Measurements from ENCODE around the gene KY. TPM values are rescaled to one million over a fixed set of nuclear protein-coding genes. Genes with fewer than 3 reads are reported as not detected.

KY gene
- total RNA-seq, 1 experiment from 2014 or later, result not detected

DNA sequence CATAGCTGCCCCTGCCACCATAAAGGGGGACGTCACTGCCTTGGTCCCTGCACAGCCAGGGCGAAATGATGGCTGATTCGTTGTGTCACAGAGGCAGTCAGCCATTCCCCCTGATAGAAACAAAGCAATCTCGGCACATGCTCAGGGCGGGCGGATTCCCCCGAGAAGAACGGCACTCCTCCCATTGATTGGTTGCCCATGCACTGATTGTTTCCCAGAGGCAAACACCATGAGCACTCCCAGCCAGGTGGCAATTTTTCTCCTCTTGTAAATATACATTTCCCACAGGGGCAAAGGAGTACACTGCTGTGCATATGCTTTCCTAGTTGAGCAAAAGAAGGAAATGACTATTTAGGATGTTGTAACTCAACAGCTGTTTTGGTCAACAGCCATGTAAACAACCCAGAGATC lies 56.5 kb downstream of the KY start:
- Histone ChIP-seq H3K4me3 (ENCODE audit: low read depth in 2 of 2, low read length in 2 of 2) (no peak overlapping the region), H3K27me3 (ENCODE audit: control insufficient read depth, insufficient read depth, low read length) (peaks cover 5% of the 10 kb centered on the region; the same call in 1 of the 2 replicates), H3K36me3 (ENCODE audit: control insufficient read depth, insufficient read depth, low read length) (no peaks in the 10 kb centered on the region), H3K9me3 (ENCODE audit: control insufficient read depth, insufficient read depth, low read depth, low read length) (no peaks in the 10 kb centered on the region), H3K4me1 (ENCODE audit: control insufficient read depth, insufficient read depth, low read length) (no peaks in the 10 kb centered on the region), H3K27ac (ENCODE audit: low read length) (no peak overlapping the region)
- ATAC-seq, result no peak
- ChIA-PET POLR2A (no interaction called here), CTCF (no interaction called here)
- in situ Hi-C loops (cut with HindIII; ENCODE audit: low pct_unique_long_range_greater_than_20kb, low sequenced_read_pairs) (no loop called here), intact Hi-C loops (cut with micrococcal nuclease; ENCODE audit: unreplicated experiment) (no loop called here)
- BruUV-seq (replicated peaks), result no TSS peak
- TF ChIP-seq, protein P1, sequence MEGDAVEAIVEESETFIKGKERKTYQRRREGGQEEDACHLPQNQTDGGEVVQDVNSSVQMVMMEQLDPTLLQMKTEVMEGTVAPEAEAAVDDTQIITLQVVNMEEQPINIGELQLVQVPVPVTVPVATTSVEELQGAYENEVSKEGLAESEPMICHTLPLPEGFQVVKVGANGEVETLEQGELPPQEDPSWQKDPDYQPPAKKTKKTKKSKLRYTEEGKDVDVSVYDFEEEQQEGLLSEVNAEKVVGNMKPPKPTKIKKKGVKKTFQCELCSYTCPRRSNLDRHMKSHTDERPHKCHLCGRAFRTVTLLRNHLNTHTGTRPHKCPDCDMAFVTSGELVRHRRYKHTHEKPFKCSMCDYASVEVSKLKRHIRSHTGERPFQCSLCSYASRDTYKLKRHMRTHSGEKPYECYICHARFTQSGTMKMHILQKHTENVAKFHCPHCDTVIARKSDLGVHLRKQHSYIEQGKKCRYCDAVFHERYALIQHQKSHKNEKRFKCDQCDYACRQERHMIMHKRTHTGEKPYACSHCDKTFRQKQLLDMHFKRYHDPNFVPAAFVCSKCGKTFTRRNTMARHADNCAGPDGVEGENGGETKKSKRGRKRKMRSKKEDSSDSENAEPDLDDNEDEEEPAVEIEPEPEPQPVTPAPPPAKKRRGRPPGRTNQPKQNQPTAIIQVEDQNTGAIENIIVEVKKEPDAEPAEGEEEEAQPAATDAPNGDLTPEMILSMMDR (IDR thresholded peaks at IDR 0.05), result no peak
- no peak for DNase-seq (ENCODE audit: low read depth, low spot score)

DNA sequence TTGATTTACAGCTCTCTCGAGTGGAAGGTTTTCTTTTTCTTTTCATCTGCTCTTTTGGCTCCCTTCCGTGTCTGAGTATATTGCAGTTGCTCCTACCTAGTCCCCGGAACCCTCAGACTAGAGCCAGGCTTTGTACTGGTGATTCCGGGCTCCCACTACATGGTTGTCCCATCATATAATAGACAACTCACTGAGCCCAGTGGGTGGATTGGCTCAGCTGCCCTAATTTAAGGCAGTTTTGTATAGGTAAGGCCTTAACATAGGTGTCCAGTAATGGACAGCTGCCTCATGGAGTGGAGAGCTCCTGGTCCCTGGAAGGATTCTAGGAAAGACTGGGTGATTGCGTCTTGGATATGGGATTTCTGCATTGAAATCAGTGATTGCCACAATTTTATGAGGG lies 58.0 kb downstream of the KY start:
- no peaks in the 10 kb centered on the region for H3K36me3 ChIP-seq (ENCODE audit: control insufficient read depth, insufficient read depth, low read length)
- H3K9me3 ChIP-seq (ENCODE audit: control insufficient read depth, insufficient read depth, low read depth, low read length), result no peaks in the 10 kb centered on the region
- 0 out of 2 replicates have a peak, but pooled peaks cover 2% of the 10 kb centered on the region for H3K27me3 ChIP-seq (ENCODE audit: control insufficient read depth, insufficient read depth, low read length)
- in situ Hi-C loops (cut with HindIII; ENCODE audit: low pct_unique_long_range_greater_than_20kb, low sequenced_read_pairs), result no loop called here
- CTCF ChIA-PET, result no interaction called here
- H3K27ac ChIP-seq (ENCODE audit: low read length), result no peak overlapping the region
- POLR2A ChIA-PET, result no interaction called here
- intact Hi-C loops (cut with micrococcal nuclease; ENCODE audit: unreplicated experiment), result no loop called here
- no TSS peak for BruUV-seq (replicated peaks)
- H3K4me3 ChIP-seq (ENCODE audit: low read depth in 2 of 2, low read length in 2 of 2), result no peak overlapping the region
- no peaks in the 10 kb centered on the region for H3K4me1 ChIP-seq (ENCODE audit: control insufficient read depth, insufficient read depth, low read length)
- TF ChIP-seq TCF7L2 (IDR thresholded peaks at IDR 0.05; ENCODE audit: low read depth, low read length) (no peak), POLR2AphosphoS5 (IDR thresholded peaks at IDR 0.05; ENCODE audit: low read depth, low read length) (no peak), SIN3A (IDR thresholded peaks at IDR 0.05; ENCODE audit: borderline replicate concordance, insufficient read depth, low read depth, low read length) (no peak)
- TF ChIP-seq, protein P2, sequence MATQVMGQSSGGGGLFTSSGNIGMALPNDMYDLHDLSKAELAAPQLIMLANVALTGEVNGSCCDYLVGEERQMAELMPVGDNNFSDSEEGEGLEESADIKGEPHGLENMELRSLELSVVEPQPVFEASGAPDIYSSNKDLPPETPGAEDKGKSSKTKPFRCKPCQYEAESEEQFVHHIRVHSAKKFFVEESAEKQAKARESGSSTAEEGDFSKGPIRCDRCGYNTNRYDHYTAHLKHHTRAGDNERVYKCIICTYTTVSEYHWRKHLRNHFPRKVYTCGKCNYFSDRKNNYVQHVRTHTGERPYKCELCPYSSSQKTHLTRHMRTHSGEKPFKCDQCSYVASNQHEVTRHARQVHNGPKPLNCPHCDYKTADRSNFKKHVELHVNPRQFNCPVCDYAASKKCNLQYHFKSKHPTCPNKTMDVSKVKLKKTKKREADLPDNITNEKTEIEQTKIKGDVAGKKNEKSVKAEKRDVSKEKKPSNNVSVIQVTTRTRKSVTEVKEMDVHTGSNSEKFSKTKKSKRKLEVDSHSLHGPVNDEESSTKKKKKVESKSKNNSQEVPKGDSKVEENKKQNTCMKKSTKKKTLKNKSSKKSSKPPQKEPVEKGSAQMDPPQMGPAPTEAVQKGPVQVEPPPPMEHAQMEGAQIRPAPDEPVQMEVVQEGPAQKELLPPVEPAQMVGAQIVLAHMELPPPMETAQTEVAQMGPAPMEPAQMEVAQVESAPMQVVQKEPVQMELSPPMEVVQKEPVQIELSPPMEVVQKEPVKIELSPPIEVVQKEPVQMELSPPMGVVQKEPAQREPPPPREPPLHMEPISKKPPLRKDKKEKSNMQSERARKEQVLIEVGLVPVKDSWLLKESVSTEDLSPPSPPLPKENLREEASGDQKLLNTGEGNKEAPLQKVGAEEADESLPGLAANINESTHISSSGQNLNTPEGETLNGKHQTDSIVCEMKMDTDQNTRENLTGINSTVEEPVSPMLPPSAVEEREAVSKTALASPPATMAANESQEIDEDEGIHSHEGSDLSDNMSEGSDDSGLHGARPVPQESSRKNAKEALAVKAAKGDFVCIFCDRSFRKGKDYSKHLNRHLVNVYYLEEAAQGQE (IDR thresholded peaks at IDR 0.05; ENCODE audit: insufficient read depth in 1 of 2, low read depth in 2 of 2, low read length in 1 of 2), result no peak
- TF ChIP-seq, protein P1 (IDR thresholded peaks at IDR 0.05), result no peak
- no peak for DNase-seq (ENCODE audit: low read depth, low spot score)
- ATAC-seq, result no peak

DNA sequence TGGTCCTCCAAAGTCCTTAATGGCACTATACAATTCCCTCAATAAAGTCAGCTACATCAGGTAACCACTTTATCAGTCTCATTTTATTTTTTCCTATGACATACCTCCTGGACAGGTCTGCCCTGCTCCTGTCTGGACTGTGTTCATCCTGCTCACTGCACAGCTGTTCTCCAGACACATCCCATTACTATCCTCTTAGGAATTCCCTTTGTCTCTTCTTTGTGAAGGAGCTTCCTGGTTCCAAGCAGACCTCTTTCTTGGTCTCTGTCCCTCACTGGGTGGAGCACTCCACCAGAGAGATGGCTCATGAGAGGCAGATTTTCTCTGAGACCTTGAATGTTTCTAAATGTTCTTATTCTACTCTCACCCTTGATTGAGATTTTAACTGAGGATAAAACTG lies 60.1 kb downstream of the KY start:
- TF ChIP-seq, protein P2 (IDR thresholded peaks at IDR 0.05; ENCODE audit: insufficient read depth in 1 of 2, low read depth in 2 of 2, low read length in 1 of 2), result no peak
- TF ChIP-seq SIN3A (IDR thresholded peaks at IDR 0.05; ENCODE audit: borderline replicate concordance, insufficient read depth, low read depth, low read length) (no peak), POLR2AphosphoS5 (IDR thresholded peaks at IDR 0.05; ENCODE audit: low read depth, low read length) (no peak), TCF7L2 (IDR thresholded peaks at IDR 0.05; ENCODE audit: low read depth, low read length) (no peak)
- TF ChIP-seq, protein P1 (IDR thresholded peaks at IDR 0.05), result no peak
- no TSS peak for BruUV-seq (replicated peaks)
- intact Hi-C loops (cut with micrococcal nuclease; ENCODE audit: unreplicated experiment), result no loop called here
- no peak overlapping the region for H3K27ac ChIP-seq (ENCODE audit: low read length)
- no peak for DNase-seq (ENCODE audit: low read depth, low spot score)
- POLR2A ChIA-PET, result no interaction called here
- in situ Hi-C loops (cut with HindIII; ENCODE audit: low pct_unique_long_range_greater_than_20kb, low sequenced_read_pairs), result no loop called here
- H3K4me3 ChIP-seq (ENCODE audit: low read depth in 2 of 2, low read length in 2 of 2), result no peak overlapping the region
- H3K9me3 ChIP-seq (ENCODE audit: control insufficient read depth, insufficient read depth, low read depth, low read length), result no peaks in the 10 kb centered on the region
- CTCF ChIA-PET, result no interaction called here
- no peaks in the 10 kb centered on the region for H3K4me1 ChIP-seq (ENCODE audit: control insufficient read depth, insufficient read depth, low read length)
- no peak for ATAC-seq
- H3K27me3 ChIP-seq (ENCODE audit: control insufficient read depth, insufficient read depth, low read length), result 0 out of 2 replicates have a peak, but pooled peaks cover 2% of the 10 kb centered on the region
- H3K36me3 ChIP-seq (ENCODE audit: control insufficient read depth, insufficient read depth, low read length), result no peaks in the 10 kb centered on the region

All from Panc1 (cell line).